Measurements from ENCODE around the gene ZNF330.

Gene ZNF330

GRCh38 chr4:141233673-141234072, 13.0 kb downstream of the ZNF330 start:
- TF ChIP-seq CTCF (IDR thresholded peaks at IDR 0.05; ENCODE audit: control insufficient read depth, extremely low read depth, insufficient read depth) = no peak
- DNase-seq (ENCODE audit: low read depth) = no peak
- H3K4me3 ChIP-seq (ENCODE audit: low read depth, low read length) = no peak overlapping the region

- H3K4me3 ChIP-seq (ENCODE audit: low read depth, low read length) = no peak overlapping the region
- TF ChIP-seq CTCF (IDR thresholded peaks at IDR 0.05; ENCODE audit: control insufficient read depth, extremely low read depth, insufficient read depth) = no peak
- no peak for DNase-seq (ENCODE audit: low read depth)
Measured at GRCh38 chr4:141238186-141238585, 17.5 kb downstream of the ZNF330 start.

GRCh38 chr4:141240259-141240658, 19.6 kb downstream of the ZNF330 start:
- no peak for DNase-seq (ENCODE audit: low read depth)
- no peak overlapping the region for H3K4me3 ChIP-seq (ENCODE audit: low read depth, low read length)
- TF ChIP-seq CTCF (IDR thresholded peaks at IDR 0.05; ENCODE audit: control insufficient read depth, extremely low read depth, insufficient read depth) = no peak

GRCh38 chr4:141240671-141241070, 20.0 kb downstream of the ZNF330 start:
- no peak for DNase-seq (ENCODE audit: low read depth)
- no peak overlapping the region for H3K4me3 ChIP-seq (ENCODE audit: low read depth, low read length)
- no peak for TF ChIP-seq CTCF (IDR thresholded peaks at IDR 0.05; ENCODE audit: control insufficient read depth, extremely low read depth, insufficient read depth)

- peak; percentile 64 for DNase-seq (ENCODE audit: low read depth)
- H3K4me3 ChIP-seq (ENCODE audit: low read depth, low read length) = no peak overlapping the region
- no peak for TF ChIP-seq CTCF (IDR thresholded peaks at IDR 0.05; ENCODE audit: control insufficient read depth, extremely low read depth, insufficient read depth)
Measured at GRCh38 chr4:141241986-141242385, 21.3 kb downstream of the ZNF330 start.

GRCh38 chr4:141244419-141244818, 23.7 kb downstream of the ZNF330 start:
- H3K4me3 ChIP-seq (ENCODE audit: low read depth, low read length) = no peak overlapping the region
- peak; percentile 25 for DNase-seq (ENCODE audit: low read depth)
- no peak for TF ChIP-seq CTCF (IDR thresholded peaks at IDR 0.05; ENCODE audit: control insufficient read depth, extremely low read depth, insufficient read depth)

- no peak for DNase-seq (ENCODE audit: low read depth)
- no peak for TF ChIP-seq CTCF (IDR thresholded peaks at IDR 0.05; ENCODE audit: control insufficient read depth, extremely low read depth, insufficient read depth)
- H3K4me3 ChIP-seq (ENCODE audit: low read depth, low read length) = no peak overlapping the region
Measured at GRCh38 chr4:141246243-141246642, 25.5 kb downstream of the ZNF330 start.
